Gastrocnemius medialis (tissue), 4 donors: ENCODE results near the gene FYN.

Experiments
- POLR2A ChIP-seq, 2 donors: fragments of 450-650 bp; IDR thresholded peaks; one replicate each; pipeline ENCODE4 v1.6.1; 2017; ENCODE audit warnings: antibody characterized with exemption in 2 of 2, mild to moderate bottlenecking in 2 of 2, moderate library complexity in 2 of 2
- TF ChIP-seq, protein P1 (sequence below), 5 experiments: fragments of 450-650 bp in 3 of 5; fragments of 200-600 bp in 2 of 5; sonication (generic) in 2 of 5; IDR thresholded peaks in 4 of 5; conservative IDR thresholded peaks in 1 of 5; 1 replicate in 4 of 5; 2 replicates in 1 of 5; pipeline ENCODE4 v1.5.1; 2016 to 2019; ENCODE audit warnings: antibody characterized with exemption in 5 of 5, mild to moderate bottlenecking in 3 of 5, moderate library complexity in 3 of 5

DNA sequence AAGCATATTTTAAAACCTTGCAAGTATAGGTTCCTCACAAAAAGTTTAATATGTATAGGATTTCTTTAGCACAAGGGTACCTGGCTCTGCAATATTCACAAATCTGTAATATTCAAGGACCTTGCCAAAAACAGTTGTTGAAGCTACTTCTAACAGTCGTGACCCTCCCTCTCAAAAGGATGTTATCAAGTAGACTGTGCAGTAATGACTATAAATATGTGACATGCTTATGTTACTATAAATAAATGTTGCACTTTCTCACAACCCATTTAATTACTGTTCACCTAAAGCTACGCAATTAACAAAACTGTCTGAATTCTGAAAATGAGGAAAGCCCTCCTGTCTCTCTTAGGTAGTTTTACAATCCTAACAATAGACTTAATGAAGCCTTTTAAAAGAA, 41.8 kb downstream of the FYN start:
- TF ChIP-seq, protein P1, sequence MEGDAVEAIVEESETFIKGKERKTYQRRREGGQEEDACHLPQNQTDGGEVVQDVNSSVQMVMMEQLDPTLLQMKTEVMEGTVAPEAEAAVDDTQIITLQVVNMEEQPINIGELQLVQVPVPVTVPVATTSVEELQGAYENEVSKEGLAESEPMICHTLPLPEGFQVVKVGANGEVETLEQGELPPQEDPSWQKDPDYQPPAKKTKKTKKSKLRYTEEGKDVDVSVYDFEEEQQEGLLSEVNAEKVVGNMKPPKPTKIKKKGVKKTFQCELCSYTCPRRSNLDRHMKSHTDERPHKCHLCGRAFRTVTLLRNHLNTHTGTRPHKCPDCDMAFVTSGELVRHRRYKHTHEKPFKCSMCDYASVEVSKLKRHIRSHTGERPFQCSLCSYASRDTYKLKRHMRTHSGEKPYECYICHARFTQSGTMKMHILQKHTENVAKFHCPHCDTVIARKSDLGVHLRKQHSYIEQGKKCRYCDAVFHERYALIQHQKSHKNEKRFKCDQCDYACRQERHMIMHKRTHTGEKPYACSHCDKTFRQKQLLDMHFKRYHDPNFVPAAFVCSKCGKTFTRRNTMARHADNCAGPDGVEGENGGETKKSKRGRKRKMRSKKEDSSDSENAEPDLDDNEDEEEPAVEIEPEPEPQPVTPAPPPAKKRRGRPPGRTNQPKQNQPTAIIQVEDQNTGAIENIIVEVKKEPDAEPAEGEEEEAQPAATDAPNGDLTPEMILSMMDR (IDR thresholded peaks at IDR 0.05 in 4 of 5, conservative IDR thresholded peaks at IDR 0.05 in 1 of 5), result no peak
- no peak for TF ChIP-seq POLR2A (IDR thresholded peaks at IDR 0.05)
